Mesodermal cell (in vitro differentiated cells): Measurements from ENCODE around the gene UNC5CL.
A peak's percentile ranks its signal among the peaks of the same experiment; 100 is the strongest.

Experiments
- H3K27ac ChIP-seq: 2 replicates; pipeline ENCODE4 v1.7.0; 2013; ENCODE audit warnings: mild to moderate bottlenecking, low read depth, low read length, moderate library complexity; ENCODE audit not compliant: severe bottlenecking
- H3K36me3 ChIP-seq: 2 replicates; pipeline ENCODE4 v1.7.1; 2013; ENCODE audit warnings: mild to moderate bottlenecking, low read length, moderate library complexity; ENCODE audit not compliant: control insufficient read depth, insufficient read depth
- H3K4me1 ChIP-seq: one replicate; pipeline ENCODE4 v1.7.1; 2013; ENCODE audit warnings: mild to moderate bottlenecking, low read length; ENCODE audit not compliant: insufficient read depth, control insufficient read depth, poor library complexity, severe bottlenecking
- H3K4me3 ChIP-seq: 2 replicates; pipeline ENCODE4 v1.7.0; 2013; ENCODE audit warnings: low read length, control low read depth, mild to moderate bottlenecking; ENCODE audit not compliant: insufficient read depth, poor library complexity, severe bottlenecking; ENCODE audit errors: extremely low read depth
- H3K9me3 ChIP-seq: 2 replicates; pipeline ENCODE4 v1.7.1; 2013; ENCODE audit warnings: mild to moderate bottlenecking, low read length, moderate library complexity; ENCODE audit not compliant: control insufficient read depth
- WGBS, 2 experiments: methylation state at CpG; one replicate each; pipeline ENCODE4 v1.1.5; 2013; ENCODE audit warnings: missing lambda C conversion rate in 2 of 2; ENCODE audit not compliant: insufficient coverage in 2 of 2; 5-methylcytosine and 5-hydroxymethylcytosine counted together

UNC5CL gene

DNA sequence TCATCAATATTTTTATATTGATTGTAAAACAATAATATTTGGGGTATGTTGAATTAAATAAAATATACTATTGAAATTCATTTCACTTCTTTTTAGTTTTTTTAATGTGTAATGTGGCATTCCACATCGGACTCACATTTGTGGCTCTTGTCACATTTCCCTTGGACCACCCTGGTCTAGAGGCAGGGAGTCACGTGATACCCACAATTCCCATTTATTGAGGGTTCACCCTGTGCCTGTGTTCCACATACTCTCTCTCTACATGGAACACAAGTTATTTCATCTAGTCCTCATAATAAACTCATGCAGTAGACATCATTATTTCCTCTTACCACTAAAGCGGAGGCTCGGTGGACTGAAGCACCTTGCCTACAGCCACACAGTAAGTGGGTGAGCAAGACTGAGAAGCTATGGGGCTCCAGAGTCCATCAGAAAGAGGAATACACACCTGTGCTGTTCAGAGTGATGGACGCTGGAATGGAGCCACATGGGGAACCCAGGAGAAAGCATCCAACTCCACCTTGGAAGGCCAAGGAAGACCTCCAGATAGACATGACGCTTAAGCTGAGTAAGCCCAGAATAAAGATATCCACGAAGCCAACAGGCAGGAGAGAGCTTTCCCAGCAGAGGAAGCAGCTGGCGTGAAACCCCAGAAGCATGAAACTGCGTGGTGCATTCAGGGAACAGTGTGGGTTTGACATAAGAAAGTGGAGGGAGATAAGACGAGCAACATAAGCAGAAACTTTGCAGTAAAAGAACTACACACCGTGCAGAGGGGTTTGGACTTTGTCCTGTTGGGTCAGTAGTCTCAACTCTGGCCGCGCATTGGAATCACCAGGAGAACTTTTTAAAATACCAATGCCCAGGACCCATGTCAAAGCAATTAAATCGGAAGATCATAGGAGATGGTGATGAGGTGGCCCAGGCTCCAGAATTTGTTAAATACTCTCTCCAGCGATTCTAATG, 49.5 kb downstream of the UNC5CL start:
- 82 to 85% methylated on average over 11 to 13 of the region's 15 CpGs for WGBS, 2 experiments
- peaks cover 5% of the 10 kb centered on the region for H3K9me3 ChIP-seq
- no peak overlapping the region for H3K27ac ChIP-seq
- peaks cover 14% of the 10 kb centered on the region for H3K4me1 ChIP-seq
- H3K36me3 ChIP-seq, result no peaks in the 10 kb centered on the region
- no peak overlapping the region for H3K4me3 ChIP-seq

DNA sequence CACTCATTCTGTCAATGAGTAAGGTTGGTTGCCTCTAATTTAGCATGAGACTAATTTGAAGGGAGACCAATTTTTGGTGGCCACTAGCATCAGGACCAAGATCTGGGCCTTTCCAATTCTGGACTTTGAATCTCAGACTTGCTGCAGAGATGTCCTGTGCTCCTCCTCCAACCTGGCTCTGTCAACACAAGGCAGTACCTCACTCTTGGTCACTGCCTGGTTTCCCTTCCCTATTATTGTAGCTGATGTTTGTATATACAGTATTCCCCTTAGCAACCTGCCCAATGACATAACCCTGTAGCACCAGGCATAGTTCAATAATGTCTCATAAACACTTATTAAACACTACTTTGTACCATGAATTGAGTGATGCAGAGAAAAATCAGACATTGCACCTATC, 50.4 kb downstream of the UNC5CL start:
- H3K9me3 ChIP-seq, result peaks cover 5% of the 10 kb centered on the region

DNA sequence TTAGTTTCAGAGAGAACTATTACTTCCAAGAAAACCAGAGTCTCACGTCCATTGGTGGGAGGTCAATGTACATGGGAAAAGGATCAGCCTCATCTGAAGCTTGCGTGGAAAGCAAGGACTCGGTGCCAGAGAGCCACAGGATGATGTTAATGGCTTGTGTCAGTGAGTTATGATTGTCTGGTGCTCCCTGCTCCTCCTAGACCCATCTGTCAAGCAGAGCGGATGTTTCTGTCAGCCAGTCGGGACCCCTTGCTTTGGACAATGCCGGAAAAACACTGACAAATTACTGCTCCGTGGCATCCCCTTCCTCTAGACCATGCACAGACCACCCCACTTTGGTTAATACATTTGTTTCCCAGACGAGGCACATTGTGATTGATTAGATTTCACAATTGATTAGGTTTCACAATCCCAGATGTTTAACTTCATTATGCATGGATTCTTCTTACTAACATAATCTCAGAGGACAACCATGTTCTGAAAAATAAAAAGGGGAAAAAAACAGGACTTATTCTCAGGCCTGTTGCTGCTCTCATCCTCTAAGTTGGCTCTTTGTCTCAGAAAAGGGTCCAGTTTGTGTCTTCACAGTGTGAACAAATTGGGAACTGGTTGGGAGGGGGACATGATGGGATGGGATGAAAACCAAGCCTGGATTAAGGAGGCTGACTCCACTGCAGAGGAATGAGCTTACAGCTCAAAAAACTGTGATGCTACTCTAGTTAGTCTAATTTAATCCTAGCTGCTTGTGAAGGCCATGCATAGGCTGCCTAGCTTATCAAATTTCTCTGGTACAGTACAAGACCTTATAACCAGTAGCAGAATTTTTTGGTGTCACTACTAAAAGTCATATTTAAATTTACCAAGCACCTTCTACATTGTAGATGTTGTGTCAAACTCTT, 51.9 kb downstream of the UNC5CL start:
- Histone ChIP-seq H3K9me3 (peaks cover 5% of the 10 kb centered on the region), H3K4me1 (peaks cover 14% of the 10 kb centered on the region), H3K4me3 (no peak overlapping the region), H3K36me3 (no peaks in the 10 kb centered on the region), H3K27ac (peak overlapping the region; percentile 13)
- 88 to 91% methylated on average over 6 to 7 of the region's 8 CpGs for WGBS, 2 experiments

More for the DNA sequence above, 50.4 kb downstream of the UNC5CL start:
- H3K36me3 ChIP-seq, result no peaks in the 10 kb centered on the region
- no peak overlapping the region for H3K27ac ChIP-seq
- H3K4me3 ChIP-seq, result no peak overlapping the region
- peaks cover 14% of the 10 kb centered on the region for H3K4me1 ChIP-seq

DNA sequence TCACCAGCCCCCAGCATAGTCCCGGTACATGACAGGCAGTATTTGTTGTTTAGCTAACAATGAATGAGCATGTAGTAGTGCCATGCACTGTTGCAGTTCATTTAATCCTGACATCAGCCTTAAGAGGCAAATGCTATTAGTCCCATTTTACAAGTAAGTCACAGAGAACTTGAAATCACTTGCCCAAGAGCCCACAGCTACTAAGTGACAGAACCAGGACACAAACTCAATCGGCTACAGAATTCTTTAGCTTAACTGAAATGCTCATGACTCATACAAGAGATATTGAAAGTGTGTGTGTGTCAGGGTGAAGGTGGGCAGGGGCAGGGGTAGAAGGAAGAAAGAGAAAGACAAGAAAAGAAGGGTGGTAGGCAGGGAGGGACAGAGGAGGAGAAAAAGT, 52.7 kb downstream of the UNC5CL start:
- H3K36me3 ChIP-seq, result no peaks in the 10 kb centered on the region
- no peak overlapping the region for H3K4me3 ChIP-seq
- H3K4me1 ChIP-seq, result peaks cover 14% of the 10 kb centered on the region
- 50% methylated on average over 1 of the region's 2 CpGs; no CpG with 5 or more reads in 1 of the 2 experiments for WGBS, 2 experiments
- peaks cover 5% of the 10 kb centered on the region for H3K9me3 ChIP-seq
- H3K27ac ChIP-seq, result peak overlapping the region; percentile 13

DNA sequence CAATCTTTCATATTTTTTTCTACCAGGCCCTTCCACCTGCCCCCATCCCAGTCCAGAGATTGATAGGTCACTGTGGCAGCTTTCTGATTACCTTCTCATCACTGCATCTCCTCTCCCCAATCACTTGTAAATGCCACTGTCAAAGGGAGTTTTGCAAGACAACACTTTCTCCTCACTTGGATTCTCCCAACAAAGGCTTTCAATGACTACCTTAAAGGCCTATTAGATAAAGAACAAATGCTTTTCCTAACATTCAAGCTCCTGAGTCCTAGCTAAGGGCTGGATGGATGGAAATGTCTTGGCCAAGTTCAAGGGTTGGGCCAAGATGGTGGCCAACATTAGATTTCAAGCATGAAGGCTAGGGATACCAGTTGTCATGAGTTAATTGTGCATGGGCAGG, 55.3 kb downstream of the UNC5CL start:
- Histone ChIP-seq H3K36me3 (no peaks in the 10 kb centered on the region), H3K27ac (no peak overlapping the region), H3K9me3 (peaks cover 5% of the 10 kb centered on the region), H3K4me3 (no peak overlapping the region), H3K4me1 (peaks cover 14% of the 10 kb centered on the region)

DNA sequence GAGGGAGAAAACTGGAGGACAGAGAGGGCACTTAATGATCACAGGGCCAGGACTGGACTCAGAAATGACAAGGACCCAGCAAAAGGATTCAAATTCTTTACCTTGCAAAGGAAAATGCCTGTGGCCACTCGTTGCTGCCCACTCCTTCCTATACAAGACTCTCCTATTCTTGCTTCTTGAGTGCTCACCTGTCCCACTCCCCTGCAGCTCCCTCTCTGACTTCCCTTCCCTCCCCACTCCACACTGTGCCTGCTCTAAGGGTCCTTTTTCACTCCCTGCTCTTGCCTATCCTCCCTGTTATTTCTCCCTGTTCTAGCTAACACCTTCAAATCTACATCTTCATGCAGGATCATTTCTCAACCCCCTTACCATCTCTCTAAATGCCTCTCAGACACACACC, 56.1 kb downstream of the UNC5CL start:
- H3K4me1 ChIP-seq, result peaks cover 14% of the 10 kb centered on the region
- no peak overlapping the region for H3K27ac ChIP-seq
- no peak overlapping the region for H3K4me3 ChIP-seq
- H3K36me3 ChIP-seq, result no peaks in the 10 kb centered on the region
- WGBS, 2 experiments, result 35 to 55% methylated on average over 1 of the region's 1 CpG
- H3K9me3 ChIP-seq, result peaks cover 2% of the 10 kb centered on the region

DNA sequence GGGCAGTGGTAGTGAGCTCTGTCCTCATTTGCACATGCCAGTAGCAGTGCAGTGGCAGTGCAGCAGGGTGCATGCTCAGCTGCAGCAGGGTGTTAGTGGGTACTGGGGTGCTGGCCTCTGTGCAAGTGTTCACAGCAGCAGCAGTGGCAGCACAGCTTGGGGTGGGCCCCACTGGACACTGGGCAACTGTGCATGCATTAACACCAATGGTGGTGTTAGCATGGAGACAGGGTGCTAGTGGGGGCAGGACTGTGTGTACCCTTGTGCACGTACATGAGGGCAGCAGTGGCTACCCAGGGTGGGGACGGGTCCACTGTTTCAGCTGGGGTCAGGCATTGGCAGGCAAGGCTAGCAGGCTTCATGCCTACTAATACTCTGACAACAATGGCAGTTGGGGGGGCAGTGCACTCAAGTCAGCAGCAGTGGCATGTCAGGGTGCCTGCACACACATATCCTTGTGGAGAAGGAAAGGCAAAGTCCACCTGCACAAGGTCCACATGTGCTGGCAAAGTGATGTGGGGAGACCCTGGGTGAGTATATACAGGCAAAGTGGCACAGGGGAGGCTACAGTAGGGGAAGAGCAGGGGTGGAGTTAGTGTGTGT, 60.2 kb downstream of the UNC5CL start:
- H3K4me1 ChIP-seq, result no peaks in the 10 kb centered on the region
- H3K9me3 ChIP-seq, result no peaks in the 10 kb centered on the region
- no peak overlapping the region for H3K4me3 ChIP-seq
- H3K27ac ChIP-seq, result no peak overlapping the region
- WGBS, 2 experiments, result 90 to 100% methylated on average over 2 of the region's 2 CpGs
- H3K36me3 ChIP-seq, result no peaks in the 10 kb centered on the region

DNA sequence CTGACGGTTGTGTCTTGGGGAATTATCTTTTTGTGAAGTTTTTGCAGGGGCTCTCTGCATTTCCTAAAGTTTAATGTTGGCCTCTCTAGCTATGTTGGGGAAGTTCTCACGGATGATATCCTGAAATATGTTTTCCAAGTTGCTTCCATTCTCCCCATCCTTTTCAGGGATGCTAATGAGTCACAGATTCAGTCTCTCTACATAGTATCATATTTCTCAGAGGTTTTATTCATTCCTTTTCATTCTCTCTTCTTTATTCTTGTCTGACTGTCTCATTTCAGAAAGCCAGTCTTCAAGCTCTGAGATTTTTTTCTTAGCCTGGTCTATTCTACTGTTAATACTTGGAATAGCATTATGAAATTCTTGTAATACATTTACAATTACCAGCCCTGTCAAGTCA, 61.3 kb downstream of the UNC5CL start:
- 67% methylated on average over 1 of the region's 2 CpGs; no CpG with 5 or more reads in 1 of the 2 experiments for WGBS, 2 experiments
- Histone ChIP-seq H3K9me3 (no peaks in the 10 kb centered on the region), H3K27ac (no peak overlapping the region), H3K4me1 (no peaks in the 10 kb centered on the region), H3K36me3 (no peaks in the 10 kb centered on the region), H3K4me3 (no peak overlapping the region)

DNA sequence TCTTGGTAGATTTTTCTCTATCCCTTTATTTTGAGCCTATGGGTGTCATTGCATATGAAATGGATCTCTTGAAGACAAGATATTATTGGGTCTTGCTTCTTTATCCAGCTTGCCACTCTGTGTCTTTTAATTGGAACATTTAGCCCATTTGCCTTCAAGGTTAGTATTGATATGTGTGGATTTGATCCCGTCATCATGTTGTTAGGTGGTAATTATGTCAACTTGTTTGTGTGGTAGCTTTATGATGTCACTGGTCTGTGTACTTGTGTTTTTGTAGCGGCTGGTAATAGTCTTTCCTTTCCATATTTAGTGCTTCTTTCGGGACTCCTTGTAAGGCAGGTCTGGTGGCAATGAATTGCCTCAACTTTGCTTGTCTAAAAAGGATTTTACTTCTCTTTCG, 61.9 kb downstream of the UNC5CL start:
- Histone ChIP-seq H3K9me3 (no peaks in the 10 kb centered on the region), H3K36me3 (no peaks in the 10 kb centered on the region), H3K4me1 (no peaks in the 10 kb centered on the region), H3K4me3 (no peak overlapping the region), H3K27ac (no peak overlapping the region)
- 90 to 92% methylated on average over 3 of the region's 4 CpGs for WGBS, 2 experiments
